Hematopoietic multipotent progenitor cell (in vitro differentiated cells): ENCODE measurements around the gene SLC23A1. TPM values are rescaled to one million over a fixed set of nuclear protein-coding genes. Genes with fewer than 3 reads are reported as not detected.
A peak's percentile ranks its signal among the peaks of the same experiment; 100 is the strongest.
"Not testable (repeated sequence)": the region's sequence is repeated elsewhere in the genome, so short reads cannot be mapped to it uniquely, and the experiment has no call there.

Experiments
- DNase-seq, 3 donors: peaks; one replicate each; pipeline ENCODE4 v3.0.0-alpha.2; 2011 to 2015; ENCODE audit warnings: low read depth in 2 of 3, low spot score in 2 of 3
- total RNA-seq: library from RNA; depleted of rRNA; stranded (reverse); fragments of >200 nt; gene quantifications from one replicate; pipeline ENCODE4 v1.2.3, GENCODE V29; 2012

SLC23A1 gene
- total RNA-seq, 1 donor, result 7.0 TPM

- DNase-seq, result no peak
Observed at GRCh38 chr5:139374909-139375308, 8.2 kb downstream of the SLC23A1 start.

GRCh38 chr5:139371482-139372435, 11.3 kb downstream of the SLC23A1 start:
- no peak for DNase-seq

- no peak for DNase-seq
Observed at GRCh38 chr5:139369181-139369580, 13.9 kb downstream of the SLC23A1 start.

GRCh38 chr5:139368613-139369012, 14.5 kb downstream of the SLC23A1 start:
- peak in 1 of 3 donors; percentile 50 for DNase-seq

- no peak for DNase-seq
Observed at GRCh38 chr5:139364466-139364865, 18.6 kb downstream of the SLC23A1 start.

GRCh38 chr5:139363937-139364336, 19.2 kb downstream of the SLC23A1 start:
- no peak for DNase-seq

GRCh38 chr5:139361835-139362429, 21.2 kb downstream of the SLC23A1 start:
- no peak for DNase-seq

GRCh38 chr5:139360384-139360783, 22.7 kb downstream of the SLC23A1 start:
- DNase-seq, result no peak

- DNase-seq, result no peak
Observed at GRCh38 chr5:139358064-139358463, 25.0 kb downstream of the SLC23A1 start.

- DNase-seq, result not testable (repeated sequence)
Observed at GRCh38 chr5:139355900-139356299, 27.2 kb downstream of the SLC23A1 start.

GRCh38 chr5:139354186-139354585, 28.9 kb downstream of the SLC23A1 start:
- DNase-seq, result no peak

- not testable (repeated sequence) for DNase-seq
Observed at GRCh38 chr5:139347863-139348262, 35.2 kb downstream of the SLC23A1 start.

GRCh38 chr5:139345442-139345841, 37.7 kb downstream of the SLC23A1 start:
- not testable (repeated sequence) for DNase-seq

- DNase-seq, result no peak
Observed at GRCh38 chr5:139344177-139344576, 38.9 kb downstream of the SLC23A1 start.

GRCh38 chr5:139343476-139343875, 39.6 kb downstream of the SLC23A1 start:
- no peak for DNase-seq

GRCh38 chr5:139342423-139342723, 40.7 kb downstream of the SLC23A1 start:
- DNase-seq, result no peak

GRCh38 chr5:139341689-139342422, 41.2 kb downstream of the SLC23A1 start, which contains the start of gene PAIP2:
PAIP2 (plus strand) TSS chr5:139341854; CDS start chr5:139363785, 21,931 bp downstream.
- DNase-seq, result peak; percentile 91 to 98 (median 98)

- no peak for DNase-seq
Observed at GRCh38 chr5:139341187-139341688, 41.9 kb downstream of the SLC23A1 start.

- DNase-seq, result no peak
Observed at GRCh38 chr5:139340051-139340450, 43.0 kb downstream of the SLC23A1 start.

- no peak for DNase-seq
Observed at GRCh38 chr5:139335811-139336210, 47.3 kb downstream of the SLC23A1 start.
